ENCODE measurements around the gene GNAT3.

GNAT3 gene

DNA sequence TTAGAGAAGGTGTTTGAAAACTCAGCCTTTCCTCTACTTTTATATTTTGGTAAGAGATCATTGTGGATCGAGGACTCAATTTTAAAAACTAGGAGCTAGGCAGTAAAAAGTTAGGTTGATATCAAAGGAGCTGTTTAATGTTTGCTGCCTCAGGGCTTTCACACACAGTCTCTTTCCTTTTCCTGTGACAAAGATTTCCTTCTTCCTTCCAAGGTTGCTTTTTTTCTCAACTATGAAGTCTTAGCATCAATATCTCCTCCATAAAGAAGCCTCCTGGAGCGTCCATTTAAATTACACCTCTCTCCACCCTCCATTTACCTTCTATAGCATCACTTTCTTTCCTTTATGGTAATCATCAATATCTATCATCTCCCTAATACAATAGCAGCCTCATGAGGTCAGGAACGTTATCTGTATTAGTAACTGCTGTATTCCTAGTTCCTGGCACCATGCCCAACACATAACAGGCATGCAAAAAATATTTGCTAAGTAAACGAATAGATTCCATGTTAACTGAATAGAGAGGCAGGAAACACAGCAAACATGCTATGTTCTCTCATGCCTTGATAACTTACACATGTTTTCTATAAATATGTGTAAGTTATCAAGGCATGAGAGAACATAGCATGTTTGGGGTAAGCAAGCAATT, 48.5 kb downstream of the GNAT3 start:
- DNase-seq (ENCODE audit: low read depth): no peak

DNA sequence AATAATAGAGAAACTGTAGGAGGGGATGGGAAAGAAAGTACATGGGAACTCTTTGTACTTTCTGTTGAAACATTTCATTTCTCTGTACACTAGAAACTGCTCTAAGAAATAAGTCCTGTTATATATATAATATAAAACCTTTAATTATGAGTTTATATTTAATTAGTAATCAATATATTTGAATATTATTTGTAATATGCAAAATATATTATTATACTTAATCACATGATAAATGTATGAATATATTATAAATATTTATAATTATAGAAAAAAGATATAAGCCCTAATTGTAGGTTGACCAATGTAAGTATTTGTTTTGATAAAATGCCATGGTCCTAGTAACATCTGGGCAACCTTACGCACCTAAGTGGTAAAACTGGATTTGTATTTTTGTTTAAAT, 51.0 kb downstream of the GNAT3 start:
- DNase-seq (ENCODE audit: low read depth): no peak

DNA sequence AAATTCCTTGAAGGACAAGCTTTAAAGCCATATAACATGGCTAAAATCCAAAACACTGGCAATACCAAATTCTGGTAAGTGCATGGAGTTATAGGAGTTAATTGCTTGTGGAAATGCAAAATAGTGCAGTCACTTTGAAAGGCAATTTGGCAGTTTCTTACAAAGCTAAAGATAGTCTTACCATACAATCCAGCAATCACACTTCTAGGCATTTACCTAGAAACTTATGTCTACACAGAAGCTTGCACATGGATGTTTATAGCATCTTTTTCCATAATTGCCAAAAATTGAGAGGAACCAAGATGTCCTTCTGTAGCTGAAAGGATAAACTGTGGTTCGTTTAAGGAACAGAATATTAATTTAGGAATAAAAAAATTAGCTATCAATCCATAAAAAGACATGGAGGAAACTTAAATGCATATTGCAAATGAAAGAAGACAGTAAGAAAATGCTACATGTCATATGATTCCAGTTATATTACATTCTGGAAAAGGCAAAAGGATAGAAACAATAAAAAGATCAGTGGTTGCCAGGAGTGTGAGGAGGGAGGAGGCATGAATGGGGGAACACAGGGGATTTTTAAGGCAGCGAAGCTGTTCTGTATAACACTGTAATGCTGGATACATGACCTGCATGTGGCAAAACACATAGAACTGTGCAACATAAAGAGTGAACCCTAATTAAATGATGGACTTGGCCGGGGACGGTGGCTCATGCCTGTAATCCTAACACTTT, 51.9 kb downstream of the GNAT3 start:
- no peak for DNase-seq (ENCODE audit: low read depth)

DNA sequence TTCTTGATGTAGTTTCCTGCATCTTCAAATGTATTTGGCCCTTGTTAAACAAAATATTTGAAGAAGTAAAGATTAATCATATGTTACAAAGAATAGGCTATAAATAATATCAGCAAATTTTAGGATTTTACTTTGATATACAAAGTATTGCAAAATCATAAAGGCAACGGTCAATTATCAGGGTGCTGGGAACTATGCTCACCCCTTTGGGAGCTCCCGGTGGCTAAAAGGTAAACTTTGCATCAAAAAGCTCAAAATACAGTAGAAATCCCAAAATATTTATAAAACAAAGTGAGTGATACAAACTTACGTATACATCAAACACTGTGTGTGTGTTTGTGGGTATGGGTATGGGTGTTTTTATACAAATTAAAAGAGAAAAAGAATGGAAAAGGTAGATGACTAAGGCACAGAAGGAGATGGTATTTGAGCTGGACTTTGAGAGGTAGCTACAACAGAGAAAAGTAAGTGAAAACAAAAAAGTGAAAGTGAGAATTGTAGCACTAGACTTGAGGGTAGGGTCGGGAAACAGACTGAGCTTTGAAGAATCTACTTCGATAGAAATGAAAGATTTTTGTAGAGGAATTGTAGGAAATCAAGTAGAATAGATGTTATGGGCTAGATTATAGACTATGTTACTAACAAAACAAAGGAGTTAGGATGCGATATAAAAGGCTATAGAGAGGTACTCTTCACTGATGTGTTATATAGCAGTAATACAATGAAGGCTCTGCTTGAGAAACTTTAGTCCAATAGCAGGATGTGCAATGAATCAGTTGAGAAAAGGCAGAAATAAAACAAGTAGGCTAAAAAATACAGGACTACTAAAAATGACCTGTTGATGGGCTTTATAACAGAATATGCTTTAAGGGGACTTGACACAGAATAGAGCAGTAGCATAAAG, 52.8 kb downstream of the GNAT3 start:
- no peak for DNase-seq (ENCODE audit: low read depth)

DNA sequence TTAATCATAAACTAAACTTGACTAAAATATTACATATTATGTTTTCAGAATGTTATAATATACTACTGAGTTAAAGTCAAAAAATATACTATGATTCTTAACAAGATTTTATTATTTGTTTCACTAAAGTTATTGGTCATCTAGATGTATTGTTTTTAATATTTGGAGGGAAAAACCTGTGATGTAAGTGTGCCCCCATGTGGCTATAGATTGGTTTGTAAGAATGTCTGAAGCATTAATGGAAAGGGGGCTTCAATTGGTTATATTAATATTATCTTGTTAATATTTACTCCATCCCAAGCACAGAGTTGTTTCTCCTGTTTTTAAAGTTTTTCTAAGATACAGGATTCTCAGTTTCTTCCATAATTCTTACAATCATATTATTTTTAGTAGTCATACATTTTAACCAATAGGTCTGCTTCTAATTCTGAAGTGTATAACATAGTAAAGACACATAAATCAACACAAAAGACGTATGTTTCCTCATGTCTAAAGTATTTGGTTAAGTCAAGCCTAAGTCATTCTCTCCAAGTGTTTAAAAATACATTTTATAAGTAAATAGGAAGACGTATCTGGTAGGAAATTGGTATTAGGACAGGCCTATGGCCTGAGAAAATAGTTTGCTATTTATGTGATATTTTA, 58.0 kb downstream of the GNAT3 start:
- DNase-seq (ENCODE audit: low read depth): no peak

DNA sequence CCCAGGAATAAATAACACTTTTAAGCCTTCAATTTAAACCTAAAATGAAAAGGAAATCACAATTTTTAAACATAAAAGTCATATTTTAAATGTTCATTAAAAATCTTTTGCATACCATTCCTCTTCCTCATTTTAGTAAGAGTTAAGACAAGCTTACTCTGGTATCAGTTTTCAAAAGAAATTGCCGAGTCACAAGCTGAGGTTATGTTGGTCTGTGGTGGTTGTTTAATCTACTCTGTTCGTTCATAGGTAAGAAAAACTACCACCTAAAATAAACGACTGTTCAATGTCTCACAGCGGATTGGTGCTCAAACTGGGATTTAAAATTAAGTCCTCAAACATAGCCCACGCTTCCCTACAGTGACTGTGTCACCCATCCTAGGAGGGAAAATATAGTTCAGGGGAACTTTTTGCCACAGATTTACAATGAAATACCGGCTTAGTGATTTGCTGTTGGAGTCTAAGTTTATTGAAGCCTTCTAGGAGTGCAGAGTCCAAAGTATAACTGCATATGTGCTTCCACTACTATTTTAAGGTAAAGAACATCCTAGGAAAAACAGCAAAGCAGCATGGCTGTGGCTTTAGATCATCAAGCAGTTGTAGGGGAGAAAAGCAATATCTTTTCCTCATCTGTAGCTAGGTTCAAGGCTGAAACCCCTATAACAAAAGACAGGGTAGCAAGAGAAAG, 61.1 kb downstream of the GNAT3 start:
- no peak for DNase-seq (ENCODE audit: low read depth)

DNA sequence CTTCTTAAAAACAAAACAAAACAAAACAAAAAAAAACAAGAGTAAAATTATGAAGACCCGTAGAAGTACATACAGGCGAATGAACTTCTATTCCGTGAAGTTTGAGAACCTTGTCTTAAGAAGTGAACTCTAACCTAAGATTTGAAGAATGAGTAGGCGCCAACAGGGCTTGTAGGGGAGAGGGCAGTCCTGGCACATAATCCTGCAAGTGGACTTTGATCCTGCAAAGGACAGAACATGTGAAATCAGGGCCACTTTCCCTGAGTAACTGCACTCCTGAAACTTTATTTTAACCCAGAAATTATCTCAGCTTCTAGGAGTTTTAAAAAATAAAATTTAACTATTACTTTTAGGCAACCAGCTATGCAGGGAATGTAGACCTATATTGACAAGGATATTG, 62.0 kb downstream of the GNAT3 start:
- DNase-seq (ENCODE audit: low read depth): no peak

DNA sequence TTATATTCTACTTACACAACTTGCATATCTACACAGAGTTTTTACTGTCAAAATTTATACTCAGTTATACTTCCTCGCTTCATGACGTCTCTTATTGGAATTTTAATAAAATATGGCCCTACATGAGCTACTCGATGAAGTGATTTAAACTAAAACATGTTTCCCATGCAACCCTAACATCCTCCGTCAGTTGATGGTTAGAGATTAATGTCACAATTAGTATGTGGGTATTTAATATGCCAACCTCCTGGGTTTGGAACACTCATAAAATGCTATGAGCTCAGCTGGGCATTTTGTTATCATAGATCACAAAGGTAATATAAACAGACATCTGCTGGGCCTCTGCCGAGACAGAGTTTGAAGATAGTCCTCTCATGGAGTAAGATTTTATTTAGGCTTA, 66.5 kb downstream of the GNAT3 start:
- no peak for DNase-seq (ENCODE audit: low read depth)

DNA sequence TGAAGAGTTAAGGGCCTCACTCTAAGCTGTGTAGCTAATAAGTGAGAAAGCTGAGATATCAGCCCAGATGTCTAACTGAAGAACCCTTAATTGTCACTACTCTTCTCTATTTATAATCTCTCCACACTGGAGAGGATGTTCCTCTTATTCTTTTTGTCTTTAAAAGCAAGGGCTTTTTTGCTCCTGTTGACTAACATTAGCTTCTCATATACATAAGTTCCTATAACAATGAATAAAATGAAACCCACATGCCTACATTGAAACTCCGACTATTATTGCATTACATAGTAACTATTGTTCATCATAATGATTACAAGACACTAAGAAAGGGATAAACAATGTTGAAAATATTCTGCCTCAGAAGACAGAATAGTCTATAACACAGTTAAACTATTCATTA, 67.1 kb downstream of the GNAT3 start:
- no peak for DNase-seq (ENCODE audit: low read depth)

DNA sequence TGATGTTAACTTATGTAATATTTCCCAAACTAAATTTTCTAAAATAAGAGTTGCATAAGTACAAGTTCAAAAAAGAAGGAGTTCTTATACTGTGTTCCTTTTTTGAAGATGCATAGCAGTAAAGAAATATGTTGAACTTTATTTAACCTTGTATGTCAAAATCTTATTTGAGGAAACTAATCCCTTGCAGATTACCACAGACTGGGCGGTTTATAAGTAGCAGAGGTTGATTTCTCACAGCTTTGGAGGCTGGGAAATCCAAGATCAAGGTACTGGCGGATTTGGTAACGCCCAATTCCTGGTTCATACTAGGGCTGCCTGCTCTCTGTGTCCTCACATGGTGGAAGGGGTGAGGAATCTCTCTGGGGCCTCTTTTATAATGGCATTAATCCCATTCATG, 68.5 kb downstream of the GNAT3 start:
- DNase-seq (ENCODE audit: low read depth): no peak

DNA sequence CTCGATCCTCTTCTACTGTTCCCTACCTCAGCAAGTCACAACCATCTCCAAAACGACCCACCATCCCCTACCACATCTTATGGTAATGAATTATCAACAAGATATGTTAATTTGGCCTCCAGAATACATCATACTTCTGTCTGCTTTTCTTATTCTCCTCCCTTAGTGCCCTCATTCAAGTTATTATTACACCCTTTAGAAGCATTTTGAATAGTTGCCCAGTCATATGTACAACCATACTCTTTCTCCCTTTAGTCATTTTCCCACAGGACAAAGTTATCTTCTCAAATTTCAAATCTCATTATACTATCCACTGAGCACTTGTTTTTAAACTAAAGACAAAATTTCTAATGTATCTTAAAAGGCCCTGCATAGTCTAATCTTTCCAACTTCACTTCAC, 71.0 kb downstream of the GNAT3 start:
- DNase-seq (ENCODE audit: low read depth): no peak

DNA sequence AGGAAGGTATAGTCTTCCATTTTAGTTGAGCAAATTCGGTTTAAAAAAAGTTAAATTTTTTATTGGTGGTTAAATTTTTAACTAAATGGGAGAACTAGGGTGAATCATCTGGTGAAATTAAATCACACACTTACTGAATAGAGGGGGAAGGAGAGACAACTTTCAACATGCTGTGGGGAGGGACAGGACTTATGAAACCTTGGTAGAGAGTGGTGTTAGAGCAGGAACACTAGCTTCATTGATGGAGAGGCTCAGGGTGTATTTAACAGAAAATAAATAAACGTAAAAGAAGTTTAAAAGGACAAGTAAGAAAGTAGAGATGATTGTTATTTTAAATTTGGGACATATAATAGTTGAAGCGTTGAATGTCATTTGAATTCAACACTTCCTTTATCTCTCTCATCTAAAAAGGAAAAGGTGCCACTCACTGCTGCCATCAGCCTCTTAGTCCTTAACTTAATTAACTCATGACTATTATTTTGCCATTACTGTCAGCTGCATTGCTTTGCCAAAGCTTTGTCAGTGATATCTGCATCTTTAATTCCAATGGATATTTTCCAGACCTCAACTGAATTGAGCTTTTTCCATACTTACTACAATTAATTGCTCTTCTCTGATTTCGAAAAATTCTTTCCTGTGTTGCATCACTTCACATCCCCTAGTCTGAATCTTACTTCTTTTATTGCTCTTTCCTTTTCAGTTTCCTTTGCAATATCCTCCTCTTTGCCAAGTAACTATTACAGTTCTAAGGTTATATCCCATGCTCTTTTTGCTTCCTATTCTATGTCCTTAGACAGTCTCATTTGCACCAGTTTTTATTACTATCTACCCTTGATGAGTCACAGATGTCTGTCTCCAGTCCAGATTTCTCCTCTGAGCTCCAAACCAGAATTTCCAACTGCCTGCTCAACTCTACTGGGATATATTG, 71.7 kb downstream of the GNAT3 start:
- no peak for DNase-seq (ENCODE audit: low read depth)

DNA sequence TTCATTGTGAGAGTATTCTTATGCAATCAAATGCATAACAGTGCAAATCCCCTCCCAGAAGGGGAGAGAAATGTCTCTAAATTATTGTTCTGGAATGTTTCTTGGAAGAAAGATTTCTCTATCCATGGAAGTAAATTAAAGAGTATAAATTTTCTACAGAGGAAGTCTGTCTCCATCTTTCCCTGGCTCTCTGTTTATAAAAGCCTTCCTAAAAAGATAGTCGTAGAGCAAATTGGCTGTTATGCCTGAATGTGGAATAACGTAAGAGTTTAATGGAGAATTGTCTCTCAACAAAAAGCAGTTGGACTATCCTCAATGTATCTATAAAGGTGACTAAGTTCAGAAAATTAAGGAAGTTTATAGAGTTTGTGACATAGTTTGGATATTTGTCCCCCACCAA, 76.3 kb downstream of the GNAT3 start:
- no peak for DNase-seq (ENCODE audit: low read depth)

DNA sequence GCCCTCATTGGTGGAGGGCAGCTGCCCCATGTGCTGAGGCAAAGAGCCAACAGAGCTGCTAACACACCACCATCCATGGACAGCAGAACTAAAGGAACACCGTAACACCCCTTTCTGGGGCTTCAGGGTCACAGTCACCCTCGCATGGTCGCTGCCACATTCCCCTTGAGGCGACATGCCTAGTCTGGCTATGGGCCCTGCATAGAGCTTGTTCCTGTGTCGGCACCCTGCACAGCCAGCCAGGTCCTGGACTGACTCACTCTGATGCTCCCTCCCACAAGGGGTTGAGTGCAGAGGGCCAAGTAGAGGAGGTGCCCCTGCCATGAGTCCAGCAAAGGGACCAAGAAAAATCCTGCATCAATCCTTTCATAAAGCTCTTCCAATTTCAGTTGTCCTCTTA, 77.8 kb downstream of the GNAT3 start:
- DNase-seq (ENCODE audit: low read depth): no peak

DNA sequence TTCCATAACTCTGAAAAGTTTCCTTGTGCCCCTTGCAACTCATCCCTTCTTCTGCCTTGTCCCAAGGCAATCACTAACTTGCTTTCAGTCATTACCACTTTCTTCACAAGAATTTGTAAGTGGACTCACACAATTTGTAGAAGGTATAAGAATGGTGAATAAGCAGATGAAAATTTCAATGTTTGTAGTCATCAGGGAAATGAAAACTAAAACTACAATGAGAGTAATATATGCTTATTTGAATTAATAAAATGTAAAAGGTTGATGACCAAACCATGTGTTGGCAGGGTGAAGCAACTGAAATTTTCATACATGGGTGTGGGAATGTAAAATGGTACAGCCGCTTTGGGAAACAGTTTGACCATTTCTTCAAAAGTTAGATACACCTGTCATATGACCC, 79.7 kb downstream of the GNAT3 start:
- DNase-seq (ENCODE audit: low read depth): no peak

DNA sequence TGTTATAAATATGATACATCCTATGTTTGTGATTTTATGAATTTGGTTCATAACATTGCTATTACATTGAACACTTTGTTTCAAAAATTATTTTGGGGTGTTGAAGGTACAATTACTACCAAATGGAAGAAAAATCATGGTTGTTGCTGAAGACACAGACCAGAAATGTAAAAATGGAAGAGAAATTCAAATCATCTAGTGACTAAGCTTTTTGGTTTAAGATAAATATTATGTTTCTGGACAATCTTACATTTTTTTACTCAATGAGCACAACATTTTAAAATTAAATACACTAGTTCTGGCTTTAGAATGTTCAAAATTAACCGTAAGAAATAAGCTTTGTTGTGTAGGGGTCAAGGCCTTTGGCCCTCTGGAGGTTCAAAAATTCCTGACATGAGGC, 82.7 kb downstream of the GNAT3 start:
- DNase-seq (ENCODE audit: low read depth): no peak

DNA sequence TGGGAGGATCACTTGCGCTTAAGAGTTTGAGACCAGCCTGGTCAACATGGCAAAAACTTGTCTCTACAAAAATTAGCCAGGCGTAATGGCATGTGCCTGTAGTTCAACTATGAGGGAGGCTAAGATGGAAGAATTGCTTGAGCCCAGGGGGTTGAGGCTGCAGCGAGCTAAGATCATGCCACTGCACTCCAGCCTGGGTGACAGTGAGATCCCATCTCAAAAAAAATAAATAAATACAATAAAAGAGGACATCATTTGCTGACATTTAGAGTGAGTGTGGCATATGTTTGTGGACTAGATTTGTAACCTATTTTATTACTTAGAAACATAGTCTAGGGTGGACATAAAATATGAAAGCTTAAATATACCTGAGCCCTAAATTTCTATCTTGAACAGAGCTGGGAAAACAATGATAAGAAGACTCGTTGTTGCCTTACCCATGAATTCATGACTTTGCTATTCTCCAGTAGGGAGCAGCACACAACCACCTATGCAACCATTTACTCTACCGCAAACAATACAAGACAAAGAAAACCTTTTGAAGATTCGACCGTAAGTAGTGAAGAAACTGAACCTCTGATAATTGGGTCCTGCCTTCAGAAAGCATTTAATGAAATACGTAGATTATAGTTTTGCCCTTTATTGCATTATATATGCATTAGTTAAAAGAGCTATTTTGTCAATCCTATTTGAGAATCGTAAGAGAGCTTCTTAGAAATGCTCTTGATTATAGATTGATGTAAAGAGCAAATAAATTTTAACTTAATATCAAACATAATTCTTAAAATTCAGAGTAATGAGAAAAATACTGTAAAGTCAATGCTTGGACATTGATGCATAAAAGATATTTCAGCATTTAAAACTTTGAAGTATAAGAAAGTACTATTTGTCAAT, 83.5 kb downstream of the GNAT3 start:
- no peak for DNase-seq (ENCODE audit: low read depth)

DNA sequence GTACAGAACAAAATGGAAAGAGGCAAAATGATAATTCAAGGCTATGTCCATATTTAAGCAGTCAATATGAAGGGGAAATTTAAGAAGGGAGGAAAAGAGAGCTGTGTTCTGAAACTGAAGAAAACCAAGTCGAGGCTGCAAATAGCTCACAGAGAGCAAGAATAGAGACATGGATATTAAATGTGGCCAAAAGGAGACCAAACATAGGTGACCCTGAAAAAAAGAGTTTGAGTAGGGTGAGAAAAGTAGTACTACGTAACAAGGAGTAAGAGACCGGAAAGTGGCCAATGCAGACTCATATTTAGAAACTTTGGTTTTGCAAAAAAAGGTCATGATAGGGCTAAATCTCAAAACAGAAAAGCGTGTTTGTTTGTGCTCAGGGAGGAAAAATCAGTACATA, 84.6 kb downstream of the GNAT3 start:
- no peak for DNase-seq (ENCODE audit: low read depth)

DNA sequence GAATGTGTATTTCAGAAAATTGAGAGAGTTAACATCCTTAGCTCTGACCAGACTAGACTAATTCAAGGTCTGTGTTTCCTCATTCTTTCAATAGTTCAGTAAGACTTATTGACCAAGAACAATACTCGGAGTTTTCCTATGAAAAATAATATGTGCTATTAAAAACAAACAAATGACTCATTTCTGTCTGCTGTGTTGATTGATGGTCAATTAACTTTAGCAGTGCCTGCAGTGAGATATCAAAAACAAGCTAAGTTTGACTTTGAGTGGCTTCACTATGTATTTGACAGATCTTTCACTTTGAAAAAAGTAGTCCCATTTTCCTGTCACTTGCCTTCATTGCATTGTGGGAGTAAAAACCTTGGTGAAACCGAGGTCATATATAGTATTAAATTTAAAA, 91.0 kb downstream of the GNAT3 start:
- DNase-seq (ENCODE audit: low read depth): no peak
